ENCODE data around the gene MPPED1. TPM values are rescaled to one million over a fixed set of nuclear protein-coding genes. Genes with fewer than 3 reads are reported as not detected.

Gene MPPED1
- total and polyA plus RNA-seq, 4 donors: 0.89 to 6.5 (median 4.1) TPM

GRCh38 chr22:43415681-43416080 lies 3.9 kb downstream of the MPPED1 start:
- Histone ChIP-seq H3K27ac (ENCODE audit: low read depth in 1 of 2, low read length in 2 of 2) (no peak overlapping the region), H3K4me1 (ENCODE audit: control insufficient read depth in 4 of 4, insufficient read depth in 4 of 4, low read length in 3 of 4) (peaks cover 4 to 14% (median 8%) of the 10 kb centered on the region in 4 donors), H3K4me3 (ENCODE audit: low read depth in 1 of 3, low read length in 3 of 3) (no peak overlapping the region), H3K36me3 (ENCODE audit: control insufficient read depth in 4 of 4, insufficient read depth in 3 of 4, low read depth in 1 of 4, low read length in 3 of 4) (no peaks in the 10 kb centered on the region), H3K27me3 (ENCODE audit: control insufficient read depth in 4 of 4, insufficient read depth in 4 of 4, low read length in 3 of 4) (peaks cover 0 to 3% (median 0%) of the 10 kb centered on the region in 4 donors), H3K9ac (ENCODE audit: low read depth in 1 of 2, low read length in 2 of 2) (no peak overlapping the region), H3K9me3 (ENCODE audit: control insufficient read depth in 4 of 4, low read length in 3 of 4) (no peaks in the 10 kb centered on the region)
- WGBS: 91% methylated on average over 7 of the region's 7 CpGs
- TF ChIP-seq RXRA (IDR thresholded peaks at IDR 0.05): no peak
- no peak for TF ChIP-seq HNF4G (IDR thresholded peaks at IDR 0.05)
- no peak for TF ChIP-seq EGR1 (IDR thresholded peaks at IDR 0.05; ENCODE audit: low read depth in 2 of 2)
- DNase-seq (ENCODE audit: low spot score): no peak

DNA sequence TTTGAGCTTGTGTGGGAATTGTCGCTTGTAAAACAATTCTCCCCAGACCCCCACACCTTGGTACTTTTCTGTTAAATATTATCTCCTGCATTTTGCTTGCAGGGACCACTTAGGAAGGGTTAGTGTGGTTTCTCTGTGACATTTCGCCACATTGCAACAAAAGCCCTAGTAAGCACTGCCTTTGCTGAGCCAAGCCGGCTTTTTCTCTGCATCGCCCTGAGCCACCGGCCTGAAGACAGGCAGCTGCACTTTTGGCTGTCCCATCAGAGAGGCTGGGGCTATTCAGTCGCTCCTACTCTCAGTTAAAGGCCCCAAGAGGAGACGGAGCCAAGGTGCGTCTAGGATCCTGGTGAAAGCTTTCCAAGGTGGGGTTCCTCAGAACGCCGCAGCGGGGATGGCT lies 5.7 kb downstream of the MPPED1 start:
- WGBS: 85% methylated on average over 11 of the region's 11 CpGs
- TF ChIP-seq EGR1 (IDR thresholded peaks at IDR 0.05; ENCODE audit: low read depth in 2 of 2) (no peak), GABPA (IDR thresholded peaks at IDR 0.05 in 1 of 2, conservative IDR thresholded peaks at IDR 0.05 in 1 of 2) (no peak), TAF1 (conservative IDR thresholded peaks at IDR 0.05) (no peak), SP1 (IDR thresholded peaks at IDR 0.05) (no peak), HNF4A (conservative IDR thresholded peaks at IDR 0.05) (no peak), JUND (IDR thresholded peaks at IDR 0.05) (no peak), HNF4G (IDR thresholded peaks at IDR 0.05) (no peak)
- TF ChIP-seq, protein P1, sequence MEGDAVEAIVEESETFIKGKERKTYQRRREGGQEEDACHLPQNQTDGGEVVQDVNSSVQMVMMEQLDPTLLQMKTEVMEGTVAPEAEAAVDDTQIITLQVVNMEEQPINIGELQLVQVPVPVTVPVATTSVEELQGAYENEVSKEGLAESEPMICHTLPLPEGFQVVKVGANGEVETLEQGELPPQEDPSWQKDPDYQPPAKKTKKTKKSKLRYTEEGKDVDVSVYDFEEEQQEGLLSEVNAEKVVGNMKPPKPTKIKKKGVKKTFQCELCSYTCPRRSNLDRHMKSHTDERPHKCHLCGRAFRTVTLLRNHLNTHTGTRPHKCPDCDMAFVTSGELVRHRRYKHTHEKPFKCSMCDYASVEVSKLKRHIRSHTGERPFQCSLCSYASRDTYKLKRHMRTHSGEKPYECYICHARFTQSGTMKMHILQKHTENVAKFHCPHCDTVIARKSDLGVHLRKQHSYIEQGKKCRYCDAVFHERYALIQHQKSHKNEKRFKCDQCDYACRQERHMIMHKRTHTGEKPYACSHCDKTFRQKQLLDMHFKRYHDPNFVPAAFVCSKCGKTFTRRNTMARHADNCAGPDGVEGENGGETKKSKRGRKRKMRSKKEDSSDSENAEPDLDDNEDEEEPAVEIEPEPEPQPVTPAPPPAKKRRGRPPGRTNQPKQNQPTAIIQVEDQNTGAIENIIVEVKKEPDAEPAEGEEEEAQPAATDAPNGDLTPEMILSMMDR (IDR thresholded peaks at IDR 0.05; ENCODE audit: low read depth, low read length, missing input control): no peak
- TF ChIP-seq, protein P2, sequence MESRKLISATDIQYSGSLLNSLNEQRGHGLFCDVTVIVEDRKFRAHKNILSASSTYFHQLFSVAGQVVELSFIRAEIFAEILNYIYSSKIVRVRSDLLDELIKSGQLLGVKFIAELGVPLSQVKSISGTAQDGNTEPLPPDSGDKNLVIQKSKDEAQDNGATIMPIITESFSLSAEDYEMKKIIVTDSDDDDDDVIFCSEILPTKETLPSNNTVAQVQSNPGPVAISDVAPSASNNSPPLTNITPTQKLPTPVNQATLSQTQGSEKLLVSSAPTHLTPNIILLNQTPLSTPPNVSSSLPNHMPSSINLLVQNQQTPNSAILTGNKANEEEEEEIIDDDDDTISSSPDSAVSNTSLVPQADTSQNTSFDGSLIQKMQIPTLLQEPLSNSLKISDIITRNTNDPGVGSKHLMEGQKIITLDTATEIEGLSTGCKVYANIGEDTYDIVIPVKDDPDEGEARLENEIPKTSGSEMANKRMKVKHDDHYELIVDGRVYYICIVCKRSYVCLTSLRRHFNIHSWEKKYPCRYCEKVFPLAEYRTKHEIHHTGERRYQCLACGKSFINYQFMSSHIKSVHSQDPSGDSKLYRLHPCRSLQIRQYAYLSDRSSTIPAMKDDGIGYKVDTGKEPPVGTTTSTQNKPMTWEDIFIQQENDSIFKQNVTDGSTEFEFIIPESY (IDR thresholded peaks at IDR 0.05): no peak
- Histone ChIP-seq H3K9me3 (ENCODE audit: control insufficient read depth in 4 of 4, low read length in 3 of 4) (no peaks in the 10 kb centered on the region), H3K4me3 (ENCODE audit: low read depth in 1 of 3, low read length in 3 of 3) (no peak overlapping the region), H3K27ac (ENCODE audit: low read depth in 1 of 2, low read length in 2 of 2) (no peak overlapping the region), H3K36me3 (ENCODE audit: control insufficient read depth in 4 of 4, insufficient read depth in 3 of 4, low read depth in 1 of 4, low read length in 3 of 4) (no peaks in the 10 kb centered on the region), H3K27me3 (ENCODE audit: control insufficient read depth in 4 of 4, insufficient read depth in 4 of 4, low read length in 3 of 4) (peaks cover 0 to 3% (median 0%) of the 10 kb centered on the region in 4 donors), H3K9ac (ENCODE audit: low read depth in 1 of 2, low read length in 2 of 2) (no peak overlapping the region), H3K4me1 (ENCODE audit: control insufficient read depth in 4 of 4, insufficient read depth in 4 of 4, low read length in 3 of 4) (peaks cover 4 to 10% (median 8%) of the 10 kb centered on the region in 4 donors)
- DNase-seq (ENCODE audit: low spot score): no peak

DNA sequence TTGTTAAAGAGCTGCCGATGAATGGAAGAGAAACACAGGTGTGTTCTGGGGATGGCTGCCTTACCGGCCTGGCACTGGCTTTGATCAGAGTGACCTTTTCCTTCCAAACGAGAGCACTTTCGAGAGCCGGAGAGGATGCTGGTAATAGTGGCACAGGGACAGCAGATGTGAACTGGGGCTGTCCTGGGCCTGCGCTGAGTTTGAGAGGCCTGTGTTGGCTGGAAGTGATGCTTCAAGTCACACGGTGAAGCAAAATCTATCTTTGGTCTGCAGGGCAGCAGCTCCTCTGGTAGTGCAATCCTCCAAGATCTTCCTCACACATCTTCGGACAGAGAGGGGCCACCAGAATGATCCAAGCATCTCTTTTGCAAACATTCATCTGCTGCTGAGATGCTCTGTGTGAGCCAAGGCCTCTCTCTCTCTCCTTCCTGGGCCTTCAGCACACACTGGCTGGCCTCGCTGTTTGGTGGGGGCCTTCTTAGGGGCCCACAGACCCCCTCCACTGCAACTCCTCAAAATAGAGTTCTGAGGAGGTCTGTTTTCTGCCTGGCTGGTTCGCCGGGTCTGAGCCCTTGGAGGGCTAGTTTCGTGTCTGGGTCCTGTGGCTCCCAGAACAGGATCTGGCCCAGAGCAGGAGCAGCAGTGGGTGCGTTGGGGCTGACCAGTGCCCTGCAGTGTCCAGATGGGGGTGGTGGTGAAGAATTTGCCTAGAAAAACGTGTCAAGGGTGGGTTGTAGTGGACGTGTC lies 6.4 kb downstream of the MPPED1 start:
- WGBS: 86% methylated on average over 15 of the region's 15 CpGs
- H3K9me3 ChIP-seq (ENCODE audit: control insufficient read depth in 4 of 4, low read length in 3 of 4): no peaks in the 10 kb centered on the region
- H3K9ac ChIP-seq (ENCODE audit: low read depth in 1 of 2, low read length in 2 of 2): no peak overlapping the region
- no peaks in the 10 kb centered on the region for H3K36me3 ChIP-seq (ENCODE audit: control insufficient read depth in 4 of 4, insufficient read depth in 3 of 4, low read depth in 1 of 4, low read length in 3 of 4)
- H3K27ac ChIP-seq (ENCODE audit: low read depth in 1 of 2, low read length in 2 of 2): no peak overlapping the region
- no peaks in the 10 kb centered on the region for H3K27me3 ChIP-seq (ENCODE audit: control insufficient read depth in 4 of 4, insufficient read depth in 4 of 4, low read length in 3 of 4)
- H3K4me3 ChIP-seq (ENCODE audit: low read depth in 1 of 3, low read length in 3 of 3): no peak overlapping the region
- H3K4me1 ChIP-seq (ENCODE audit: control insufficient read depth in 4 of 4, insufficient read depth in 4 of 4, low read length in 3 of 4): peaks cover 0 to 5% (median 4%) of the 10 kb centered on the region in 4 donors
- TF ChIP-seq ATF3 (IDR thresholded peaks at IDR 0.05) (no peak), SP1 (IDR thresholded peaks at IDR 0.05) (no peak), RAD21 (IDR thresholded peaks at IDR 0.05) (no peak), HNF4A (conservative IDR thresholded peaks at IDR 0.05) (no peak)
- TF ChIP-seq, protein P1 (IDR thresholded peaks at IDR 0.05; ENCODE audit: low read depth, low read length, missing input control): no peak
- TF ChIP-seq, protein P3, sequence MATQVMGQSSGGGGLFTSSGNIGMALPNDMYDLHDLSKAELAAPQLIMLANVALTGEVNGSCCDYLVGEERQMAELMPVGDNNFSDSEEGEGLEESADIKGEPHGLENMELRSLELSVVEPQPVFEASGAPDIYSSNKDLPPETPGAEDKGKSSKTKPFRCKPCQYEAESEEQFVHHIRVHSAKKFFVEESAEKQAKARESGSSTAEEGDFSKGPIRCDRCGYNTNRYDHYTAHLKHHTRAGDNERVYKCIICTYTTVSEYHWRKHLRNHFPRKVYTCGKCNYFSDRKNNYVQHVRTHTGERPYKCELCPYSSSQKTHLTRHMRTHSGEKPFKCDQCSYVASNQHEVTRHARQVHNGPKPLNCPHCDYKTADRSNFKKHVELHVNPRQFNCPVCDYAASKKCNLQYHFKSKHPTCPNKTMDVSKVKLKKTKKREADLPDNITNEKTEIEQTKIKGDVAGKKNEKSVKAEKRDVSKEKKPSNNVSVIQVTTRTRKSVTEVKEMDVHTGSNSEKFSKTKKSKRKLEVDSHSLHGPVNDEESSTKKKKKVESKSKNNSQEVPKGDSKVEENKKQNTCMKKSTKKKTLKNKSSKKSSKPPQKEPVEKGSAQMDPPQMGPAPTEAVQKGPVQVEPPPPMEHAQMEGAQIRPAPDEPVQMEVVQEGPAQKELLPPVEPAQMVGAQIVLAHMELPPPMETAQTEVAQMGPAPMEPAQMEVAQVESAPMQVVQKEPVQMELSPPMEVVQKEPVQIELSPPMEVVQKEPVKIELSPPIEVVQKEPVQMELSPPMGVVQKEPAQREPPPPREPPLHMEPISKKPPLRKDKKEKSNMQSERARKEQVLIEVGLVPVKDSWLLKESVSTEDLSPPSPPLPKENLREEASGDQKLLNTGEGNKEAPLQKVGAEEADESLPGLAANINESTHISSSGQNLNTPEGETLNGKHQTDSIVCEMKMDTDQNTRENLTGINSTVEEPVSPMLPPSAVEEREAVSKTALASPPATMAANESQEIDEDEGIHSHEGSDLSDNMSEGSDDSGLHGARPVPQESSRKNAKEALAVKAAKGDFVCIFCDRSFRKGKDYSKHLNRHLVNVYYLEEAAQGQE (IDR thresholded peaks at IDR 0.05): no peak
- DNase-seq (ENCODE audit: low spot score): no peak

All from liver (tissue), 9 donors.